HuH-7 (cell line): ENCODE data around the gene TAF11L9.
A peak's percentile ranks its signal among the peaks of the same experiment; 100 is the strongest.
"Not testable (repeated sequence)": the region's sequence is repeated elsewhere in the genome, so short reads cannot be mapped to it uniquely, and the experiment has no call there.

ENCODE experiments used
- DNase-seq: peaks from one replicate; pipeline ENCODE4 v3.0.0; 2011; ENCODE audit warnings: low spot score

Gene TAF11L9

GRCh38 chr5:17594255-17594654 is at the start of gene TAF11L9:
TSS of gene TAF11L9 (minus strand) at chr5:17594394.
- not testable (repeated sequence) for DNase-seq

GRCh38 chr5:17634160-17634559 is 40.0 kb upstream of the TAF11L9 start, which contains the start of gene TAF11L14:
TSS of gene TAF11L14 (plus strand) at chr5:17634460.
- no peak for DNase-seq

GRCh38 chr5:17631788-17632187 is 37.6 kb upstream of the TAF11L9 start, which contains the start of gene TAF11L13:
TSS of gene TAF11L13 (plus strand) at chr5:17632088.
- DNase-seq, result not testable (repeated sequence)

- DNase-seq, result no peak
These were observed 31.5 kb upstream of the TAF11L9 start for GRCh38 chr5:17625686-17626085.

- DNase-seq, result peak; percentile 4
These were observed 26.4 kb upstream of the TAF11L9 start for GRCh38 chr5:17620627-17621026.

GRCh38 chr5:17619354-17619753 is 25.2 kb upstream of the TAF11L9 start:
- no peak for DNase-seq

GRCh38 chr5:17614872-17615605 is 20.8 kb upstream of the TAF11L9 start:
- no peak for DNase-seq

- not testable (repeated sequence) for DNase-seq
These were observed 15.9 kb upstream of the TAF11L9 start, which contains the start of gene TAF11L12 for GRCh38 chr5:17610092-17610491. TSS of gene TAF11L12 (plus strand) at chr5:17610392.

GRCh38 chr5:17607461-17607860 is 13.3 kb upstream of the TAF11L9 start:
- DNase-seq, result not testable (repeated sequence)

GRCh38 chr5:17604951-17605350 is 10.8 kb upstream of the TAF11L9 start:
- no peak for DNase-seq

GRCh38 chr5:17603880-17604279 is 9.7 kb upstream of the TAF11L9 start, which contains the start of gene TAF11L11:
TSS of gene TAF11L11 (plus strand) at chr5:17604183.
- DNase-seq, result not testable (repeated sequence)

- not testable (repeated sequence) for DNase-seq
These were observed 3.5 kb upstream of the TAF11L9 start, which contains the start of gene TAF11L10 for GRCh38 chr5:17597728-17598127. TSS of gene TAF11L10 (minus strand) at chr5:17597828.

- not testable (repeated sequence) for DNase-seq
These were observed 3.3 kb downstream of the TAF11L9 start, which contains the start of gene TAF11L8 for GRCh38 chr5:17590860-17591259. TSS of gene TAF11L8 (minus strand) at chr5:17590960.

- not testable (repeated sequence) for DNase-seq
These were observed 8.5 kb downstream of the TAF11L9 start, which contains the start of gene TAF11L7 for GRCh38 chr5:17585658-17586057. TSS of gene TAF11L7 (minus strand) at chr5:17585758.
